ENCODE results near the gene KCNF1.

The KCNF1 gene

GRCh38 chr2:10894264-10894935 lies 17.3 kb upstream of the KCNF1 start:
- TF ChIP-seq, protein P1, sequence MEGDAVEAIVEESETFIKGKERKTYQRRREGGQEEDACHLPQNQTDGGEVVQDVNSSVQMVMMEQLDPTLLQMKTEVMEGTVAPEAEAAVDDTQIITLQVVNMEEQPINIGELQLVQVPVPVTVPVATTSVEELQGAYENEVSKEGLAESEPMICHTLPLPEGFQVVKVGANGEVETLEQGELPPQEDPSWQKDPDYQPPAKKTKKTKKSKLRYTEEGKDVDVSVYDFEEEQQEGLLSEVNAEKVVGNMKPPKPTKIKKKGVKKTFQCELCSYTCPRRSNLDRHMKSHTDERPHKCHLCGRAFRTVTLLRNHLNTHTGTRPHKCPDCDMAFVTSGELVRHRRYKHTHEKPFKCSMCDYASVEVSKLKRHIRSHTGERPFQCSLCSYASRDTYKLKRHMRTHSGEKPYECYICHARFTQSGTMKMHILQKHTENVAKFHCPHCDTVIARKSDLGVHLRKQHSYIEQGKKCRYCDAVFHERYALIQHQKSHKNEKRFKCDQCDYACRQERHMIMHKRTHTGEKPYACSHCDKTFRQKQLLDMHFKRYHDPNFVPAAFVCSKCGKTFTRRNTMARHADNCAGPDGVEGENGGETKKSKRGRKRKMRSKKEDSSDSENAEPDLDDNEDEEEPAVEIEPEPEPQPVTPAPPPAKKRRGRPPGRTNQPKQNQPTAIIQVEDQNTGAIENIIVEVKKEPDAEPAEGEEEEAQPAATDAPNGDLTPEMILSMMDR (IDR thresholded peaks at IDR 0.05; ENCODE audit: insufficient read depth, missing control alignments) = no peak
- FAIRE-seq = no peak
- DNase-seq (ENCODE audit: insufficient read length, low spot score) = no peak

- FAIRE-seq (no peak), DNase-seq (ENCODE audit: insufficient read length, low spot score) (no peak)
- TF ChIP-seq, protein P1 (IDR thresholded peaks at IDR 0.05; ENCODE audit: insufficient read depth, missing control alignments) = no peak
Observed at GRCh38 chr2:10895231-10895630, 16.5 kb upstream of the KCNF1 start.

DNA sequence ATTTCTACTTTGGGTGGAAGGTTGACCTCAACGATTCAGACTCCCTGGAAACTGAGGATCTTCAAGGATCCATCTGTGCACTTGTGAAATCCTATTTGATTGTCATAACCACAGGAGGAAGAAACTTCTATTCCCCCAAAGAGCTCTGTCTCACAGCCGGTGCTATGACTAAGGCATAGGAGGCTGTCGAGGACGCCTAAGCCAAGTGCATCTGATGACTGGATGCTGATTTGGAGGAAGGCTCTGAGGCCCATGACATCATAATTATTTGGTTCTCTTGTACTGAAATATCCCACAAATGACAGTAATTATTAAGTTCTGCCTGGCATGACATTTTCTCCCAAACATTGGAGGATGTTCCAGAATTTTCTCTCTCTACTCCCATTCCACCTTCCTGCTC lies 13.8 kb upstream of the KCNF1 start:
- TF ChIP-seq, protein P1 (IDR thresholded peaks at IDR 0.05; ENCODE audit: insufficient read depth, missing control alignments) = no peak
- FAIRE-seq (no peak), DNase-seq (ENCODE audit: insufficient read length, low spot score) (no peak)

DNA sequence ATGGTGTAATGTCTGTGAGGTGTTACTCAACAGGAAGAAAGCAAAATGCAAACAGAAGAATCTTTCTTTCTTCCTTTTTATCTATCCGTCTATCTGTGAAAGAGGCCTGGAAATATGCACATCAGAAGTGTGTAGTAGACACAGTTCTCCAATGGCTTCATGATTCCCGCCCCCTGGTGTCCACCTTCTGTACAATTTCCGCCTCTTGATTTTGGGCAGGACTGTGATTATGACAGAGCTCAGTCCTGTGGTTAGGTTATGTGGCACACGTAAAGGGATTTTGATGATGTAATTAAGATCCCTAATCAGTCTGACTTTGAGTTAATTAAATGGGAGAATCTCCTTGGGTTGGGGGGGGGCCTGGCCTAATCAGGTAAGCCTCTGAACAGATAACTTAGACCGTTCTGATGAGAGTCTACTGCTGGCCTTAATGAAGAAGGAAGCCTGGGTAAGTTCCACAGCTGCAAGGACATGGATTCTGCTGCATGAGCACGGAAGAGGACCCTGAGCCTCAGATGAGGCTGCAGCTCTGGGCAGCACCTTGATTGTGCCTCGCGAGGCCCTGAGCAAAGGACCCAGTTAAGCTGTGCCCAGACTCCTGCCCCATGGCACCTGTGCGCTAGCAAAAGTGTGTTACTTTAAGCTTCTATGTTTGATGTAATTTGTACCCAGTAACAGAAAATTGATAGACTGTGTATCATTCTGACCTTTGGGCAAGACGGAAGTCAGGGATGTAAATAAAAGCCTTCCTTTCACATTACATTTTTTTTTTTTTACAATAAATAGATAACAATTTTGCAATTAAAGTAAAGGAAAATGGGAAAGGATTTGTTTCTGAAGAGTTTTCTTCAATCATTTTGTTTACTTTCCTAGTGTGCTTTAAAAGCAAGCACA lies 11.3 kb upstream of the KCNF1 start:
- TF ChIP-seq, protein P1 (IDR thresholded peaks at IDR 0.05; ENCODE audit: insufficient read depth, missing control alignments) = peak; percentile 57
- FAIRE-seq (no peak), DNase-seq (ENCODE audit: insufficient read length, low spot score) (no peak)

GRCh38 chr2:10901160-10901939 lies 10.4 kb upstream of the KCNF1 start:
- TF ChIP-seq, protein P1 (IDR thresholded peaks at IDR 0.05; ENCODE audit: insufficient read depth, missing control alignments) = no peak
- FAIRE-seq (no peak), DNase-seq (ENCODE audit: insufficient read length, low spot score) (no peak)

GRCh38 chr2:10903861-10904210 lies 7.9 kb upstream of the KCNF1 start:
- FAIRE-seq (no peak), DNase-seq (ENCODE audit: insufficient read length, low spot score) (no peak)

More at GRCh38 chr2:10903861-10904210, 7.9 kb upstream of the KCNF1 start:
- TF ChIP-seq, protein P1 (IDR thresholded peaks at IDR 0.05; ENCODE audit: insufficient read depth, missing control alignments) = no peak

Measured in D721Med (cell line).